Mesothelial cell of epicardium (in vitro differentiated cells): ENCODE data around the gene TPRN. TPM values are rescaled to one million over a fixed set of nuclear protein-coding genes. Genes with fewer than 3 reads are reported as not detected.

Source experiments
- DNase-seq, 2 experiments: peaks; one replicate each; pipeline ENCODE4 v3.0.0; 2021; ENCODE audit warnings: low spot score in 2 of 2; ENCODE audit not compliant: unreplicated experiment in 2 of 2
- H3K27ac Mint-ChIP-seq: 2 replicates; pipeline ENCODE4 v1.8.0; 2021; ENCODE audit warnings: mixed read lengths
- H3K27me3 Mint-ChIP-seq: 2 replicates; pipeline ENCODE4 v1.8.0; 2021; ENCODE audit warnings: low read depth, mixed read lengths
- H3K36me3 Mint-ChIP-seq: 2 replicates; pipeline ENCODE4 v1.8.0; 2021; ENCODE audit warnings: mixed read lengths
- H3K4me1 Mint-ChIP-seq: 2 replicates; pipeline ENCODE4 v1.8.0; 2021; ENCODE audit warnings: mixed read lengths
- H3K4me3 Mint-ChIP-seq: 2 replicates; pipeline ENCODE4 v1.8.0; 2021; ENCODE audit warnings: mild to moderate bottlenecking, moderate library complexity, mixed read lengths
- H3K9me3 Mint-ChIP-seq: 2 replicates; pipeline ENCODE4 v1.8.0; 2021; ENCODE audit warnings: mixed read lengths
- CTCF ChIP-seq: fragments of 200-600 bp; sonication (generic); IDR thresholded peaks from one replicate; pipeline ENCODE4 v1.5.0; 2021; ENCODE audit warnings: antibody characterized with exemption; ENCODE audit not compliant: unreplicated experiment
- total RNA-seq: library from RNA; stranded (reverse); gene quantifications from 3 replicates; pipeline ENCODE4 v1.2.1, GENCODE V29; 2021

The TPRN gene
- total RNA-seq, 1 donor from 2014 or later, result 16.7 TPM

DNA sequence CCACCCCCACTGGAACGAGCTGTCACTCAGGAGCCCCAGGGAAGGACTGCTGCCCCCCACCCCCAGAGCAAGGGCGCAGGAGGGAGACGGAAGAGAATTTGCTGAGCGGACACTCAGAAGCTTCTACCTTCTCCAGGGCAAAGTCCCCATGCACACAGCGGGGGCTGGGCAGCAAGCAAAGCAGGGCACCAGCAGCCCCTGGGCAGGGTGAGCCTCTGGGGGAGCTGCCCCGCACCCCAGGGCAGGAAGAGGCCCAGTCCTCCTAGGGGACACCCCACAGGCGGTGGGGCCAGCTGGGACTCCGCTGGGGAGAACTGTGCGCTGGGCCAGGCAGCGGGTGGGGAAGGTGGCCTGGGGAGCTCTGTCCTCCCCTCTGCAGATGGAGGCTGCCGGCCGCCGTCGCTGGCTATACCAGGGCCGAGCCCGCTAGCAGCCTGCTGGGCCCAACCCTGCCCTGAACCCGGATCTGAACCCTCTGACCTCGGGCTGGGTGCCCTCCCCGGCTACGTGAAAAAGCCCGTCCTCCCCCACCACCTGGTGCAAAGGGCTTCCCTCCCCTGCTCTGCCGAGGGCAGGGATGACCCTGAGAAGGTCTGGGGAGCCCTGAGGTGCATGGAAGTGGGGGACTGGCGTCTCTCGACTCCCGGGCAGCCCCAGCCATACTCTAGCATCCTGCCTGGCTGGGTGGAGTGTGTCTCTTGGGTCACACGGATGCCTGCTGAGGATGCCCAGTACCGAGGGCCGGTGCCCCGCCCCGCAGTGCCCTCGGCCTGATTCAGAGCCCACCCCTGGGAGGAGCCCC is 29.6 kb upstream of the TPRN start:
- Mint-ChIP-seq H3K9me3 (no peaks in the 10 kb centered on the region), H3K27me3 (peaks cover 3% of the 10 kb centered on the region), H3K4me3 (no peak overlapping the region), H3K36me3 (no peaks in the 10 kb centered on the region), H3K4me1 (peaks cover 7% of the 10 kb centered on the region), H3K27ac (no peak overlapping the region)
- no peak for TF ChIP-seq CTCF
- no peak for DNase-seq

DNA sequence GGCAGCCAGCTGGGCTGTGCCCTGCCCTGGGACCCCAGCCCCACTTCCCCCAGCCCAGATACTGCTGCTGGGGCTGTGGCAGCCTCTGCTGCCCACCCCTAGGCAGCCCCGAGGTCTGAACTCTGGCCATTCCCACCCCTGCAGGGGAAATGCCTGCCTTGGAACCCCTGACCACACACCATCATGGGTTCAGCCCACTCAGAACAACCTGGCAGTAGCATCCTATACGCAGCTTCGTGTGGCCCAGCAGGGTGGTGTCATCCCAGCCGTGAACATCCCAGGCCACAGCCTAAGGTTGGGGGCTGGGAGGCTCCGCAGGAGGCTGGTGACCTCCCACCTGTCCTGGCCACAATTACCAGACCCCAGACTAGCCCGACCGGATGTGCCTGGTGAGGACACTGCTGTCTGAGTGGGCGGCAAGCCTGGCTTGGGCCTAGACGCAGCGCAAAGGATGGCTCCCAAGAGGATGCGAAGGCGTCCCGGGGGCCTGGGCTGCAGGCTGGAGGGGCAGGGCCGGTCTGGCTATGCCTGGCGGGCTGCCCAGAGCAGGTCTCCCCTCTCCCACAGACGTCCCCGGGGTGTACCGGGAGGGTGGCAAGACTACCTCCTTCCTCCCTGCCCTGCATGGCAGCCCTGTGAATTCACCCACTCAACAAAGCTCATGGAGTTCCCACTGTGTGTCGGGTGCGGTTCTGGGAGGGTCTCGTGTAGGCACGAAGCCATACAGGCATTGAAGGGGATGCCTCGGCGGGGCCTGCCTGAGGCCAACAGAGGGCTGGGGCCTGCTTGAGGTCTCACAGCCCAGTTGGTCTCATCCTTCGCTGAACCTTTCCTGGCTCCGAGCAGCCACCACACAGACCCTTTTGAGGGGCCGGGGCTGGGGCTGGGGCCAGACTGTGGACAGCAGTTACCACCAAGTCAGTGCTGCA is 28.7 kb upstream of the TPRN start:
- Mint-ChIP-seq H3K4me3 (no peak overlapping the region), H3K9me3 (no peaks in the 10 kb centered on the region), H3K36me3 (no peaks in the 10 kb centered on the region), H3K4me1 (peaks cover 7% of the 10 kb centered on the region), H3K27ac (no peak overlapping the region), H3K27me3 (peaks cover 3% of the 10 kb centered on the region)
- no peak for TF ChIP-seq CTCF
- no peak for DNase-seq

- Mint-ChIP-seq H3K4me1 (peaks cover 7% of the 10 kb centered on the region), H3K9me3 (no peaks in the 10 kb centered on the region), H3K36me3 (no peaks in the 10 kb centered on the region), H3K27me3 (peaks cover 3% of the 10 kb centered on the region), H3K27ac (no peak overlapping the region), H3K4me3 (no peak overlapping the region)
- no peak for DNase-seq
- TF ChIP-seq CTCF, result no peak
Measured at GRCh38 chr9:137228506-137228967, 28.0 kb upstream of the TPRN start.

GRCh38 chr9:137227853-137228505 is 27.4 kb upstream of the TPRN start:
- no peak for TF ChIP-seq CTCF
- Mint-ChIP-seq H3K36me3 (no peaks in the 10 kb centered on the region), H3K27me3 (peaks cover 3% of the 10 kb centered on the region), H3K9me3 (no peaks in the 10 kb centered on the region), H3K4me3 (no peak overlapping the region), H3K4me1 (peaks cover 8% of the 10 kb centered on the region), H3K27ac (peak overlapping the region; percentile 90)
- DNase-seq, result no peak

- H3K27ac Mint-ChIP-seq, result peak within 1 kb of the TSS; percentile 90
- H3K27me3 Mint-ChIP-seq, result peaks cover 4% of the 10 kb centered on the region
- no peaks in the 10 kb centered on the region for H3K36me3 Mint-ChIP-seq
- H3K9me3 Mint-ChIP-seq, result no peaks in the 10 kb centered on the region
- TF ChIP-seq CTCF, result peak; percentile 87
- peaks cover 9% of the 10 kb centered on the region for H3K4me1 Mint-ChIP-seq
- H3K4me3 Mint-ChIP-seq, result peak within 1 kb of the TSS; percentile 33
- peak; percentile 69 to 87 for DNase-seq
Measured at GRCh38 chr9:137227054-137227852, 26.7 kb upstream of the TPRN start, which contains the start of gene RNF224. Gene RNF224, plus strand, starts transcription at chr9:137227502. Its CDS starts 834 bp downstream, at chr9:137228336.
